ENCODE data around the gene HMGB3. TPM values are rescaled to one million over a fixed set of nuclear protein-coding genes. Genes with fewer than 3 reads are reported as not detected.
"Not testable (repeated sequence)": the region's sequence is repeated elsewhere in the genome, so short reads cannot be mapped to it uniquely, and the experiment has no call there.

HMGB3 gene
- total RNA-seq, 1 donor from 2014 or later: 16.0 TPM

GRCh38 chrX:150977411-150978162 is 5.5 kb upstream of the HMGB3 start:
- no peak for DNase-seq (ENCODE audit: low read depth)

GRCh38 chrX:150980186-150980585 is 2.9 kb upstream of the HMGB3 start:
- no peak for DNase-seq (ENCODE audit: low read depth)

GRCh38 chrX:150980711-150981110 is 2.4 kb upstream of the HMGB3 start:
- DNase-seq (ENCODE audit: low read depth): no peak

GRCh38 chrX:150982235-150982787 is 824 bp upstream of the HMGB3 start:
- DNase-seq (ENCODE audit: low read depth): no peak

GRCh38 chrX:150983521-150984168 is 510 bp downstream of the HMGB3 start:
- DNase-seq (ENCODE audit: low read depth): peak; percentile 18

GRCh38 chrX:150984169-150984824 is 1.2 kb downstream of the HMGB3 start:
- DNase-seq (ENCODE audit: low read depth): peak; percentile 15

GRCh38 chrX:150987687-150988086 is 4.6 kb downstream of the HMGB3 start:
- not testable (repeated sequence) for DNase-seq (ENCODE audit: low read depth)

- DNase-seq (ENCODE audit: low read depth): no peak
Measured at GRCh38 chrX:150989420-150989819, 6.3 kb downstream of the HMGB3 start.

- peak; percentile 1 for DNase-seq (ENCODE audit: low read depth)
Measured at GRCh38 chrX:150990910-150991309, 7.8 kb downstream of the HMGB3 start.

- peak; percentile 76 for DNase-seq (ENCODE audit: low read depth)
Measured at GRCh38 chrX:151000861-151001331, 17.8 kb downstream of the HMGB3 start.

- peak; percentile 17 for DNase-seq (ENCODE audit: low read depth)
Measured at GRCh38 chrX:151004085-151004484, 20.9 kb downstream of the HMGB3 start.

GRCh38 chrX:151006410-151007109 is 23.4 kb downstream of the HMGB3 start:
- DNase-seq (ENCODE audit: low read depth): no peak

GRCh38 chrX:151009582-151009981 is 26.4 kb downstream of the HMGB3 start:
- DNase-seq (ENCODE audit: low read depth): no peak

GRCh38 chrX:151013164-151013743 is 30.1 kb downstream of the HMGB3 start:
- no peak for DNase-seq (ENCODE audit: low read depth)

GRCh38 chrX:151015684-151016083 is 32.5 kb downstream of the HMGB3 start:
- DNase-seq (ENCODE audit: low read depth): no peak

- peak; percentile 18 for DNase-seq (ENCODE audit: low read depth)
Measured at GRCh38 chrX:151019856-151020255, 36.7 kb downstream of the HMGB3 start.

- no peak for DNase-seq (ENCODE audit: low read depth)
Measured at GRCh38 chrX:151030845-151031244, 47.7 kb downstream of the HMGB3 start.

GRCh38 chrX:151031391-151031975 is 48.3 kb downstream of the HMGB3 start:
- no peak for DNase-seq (ENCODE audit: low read depth)

GRCh38 chrX:151039351-151039750 is 56.2 kb downstream of the HMGB3 start:
- no peak for DNase-seq (ENCODE audit: low read depth)
